HG02610 (cell line): ENCODE data around the gene TMSB4X.

Experiments
- ATAC-seq: cut with Tn5 transposase; IDR thresholded peaks from one replicate; pipeline ENCODE4 v1.9.1; 2021; ENCODE audit warnings: mild to moderate bottlenecking, moderate library complexity; ENCODE audit not compliant: unreplicated experiment

TMSB4X gene

GRCh38 chrX:13022926-13023325 is 48.0 kb downstream of the TMSB4X start:
- ATAC-seq, result no peak

DNA sequence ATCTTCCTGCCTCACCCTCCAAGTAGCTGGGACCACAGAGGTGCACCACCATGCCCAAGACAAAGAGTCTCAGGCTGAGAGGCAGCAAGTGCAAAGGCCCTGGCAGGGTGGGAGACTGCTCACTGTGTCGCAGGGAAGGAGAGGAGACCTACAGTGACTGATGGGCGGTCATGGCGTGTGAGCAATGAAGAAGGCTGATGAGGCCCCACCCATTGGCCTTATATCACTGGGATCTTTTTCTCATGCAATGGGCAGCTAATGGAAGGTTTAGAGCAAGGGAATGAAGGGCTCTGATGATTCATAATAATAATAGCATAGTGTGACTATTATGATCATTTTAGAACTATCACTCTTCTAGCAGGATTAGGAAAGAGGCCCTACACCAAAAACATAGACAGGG is 48.7 kb downstream of the TMSB4X start:
- no peak for ATAC-seq

GRCh38 chrX:13023979-13024378 is 49.1 kb downstream of the TMSB4X start:
- no peak for ATAC-seq

GRCh38 chrX:13024986-13025385 is 50.1 kb downstream of the TMSB4X start:
- no peak for ATAC-seq
